Stimulated activated CD4-positive, alpha-beta T cell treated with anti-CD3 and anti-CD28 coated beads, Interleukin-2, amount 100 ng/mL, for 24 hours (primary cell): ENCODE data around the gene ATL2.
"Not testable (repeated sequence)": the region's sequence is repeated elsewhere in the genome, so short reads cannot be mapped to it uniquely, and the experiment has no call there.

Experiments
- DNase-seq, 2 donors: peaks; one replicate each; pipeline ENCODE4 v3.0.0-alpha.2; 2020

ATL2 gene

DNA sequence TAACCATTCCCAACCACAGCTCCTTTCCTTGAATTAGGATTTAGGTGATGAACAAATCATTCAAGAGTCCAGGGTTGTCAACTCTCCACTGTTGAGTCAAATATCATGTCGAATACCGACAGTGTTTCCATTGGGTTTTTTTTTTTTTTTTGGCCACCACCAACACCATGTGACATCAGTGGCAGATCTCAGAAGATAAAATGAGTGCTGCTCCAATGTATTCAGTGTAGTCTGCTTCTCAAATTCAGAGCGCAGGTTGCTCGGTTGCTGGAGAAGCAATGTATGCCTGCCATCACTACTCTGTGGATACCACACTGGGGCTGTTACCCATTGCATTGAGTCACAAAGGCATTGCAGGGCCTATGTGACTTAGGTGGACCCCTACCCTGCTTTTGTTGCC, 10.8 kb upstream of the ATL2 start:
- DNase-seq, result no peak

DNA sequence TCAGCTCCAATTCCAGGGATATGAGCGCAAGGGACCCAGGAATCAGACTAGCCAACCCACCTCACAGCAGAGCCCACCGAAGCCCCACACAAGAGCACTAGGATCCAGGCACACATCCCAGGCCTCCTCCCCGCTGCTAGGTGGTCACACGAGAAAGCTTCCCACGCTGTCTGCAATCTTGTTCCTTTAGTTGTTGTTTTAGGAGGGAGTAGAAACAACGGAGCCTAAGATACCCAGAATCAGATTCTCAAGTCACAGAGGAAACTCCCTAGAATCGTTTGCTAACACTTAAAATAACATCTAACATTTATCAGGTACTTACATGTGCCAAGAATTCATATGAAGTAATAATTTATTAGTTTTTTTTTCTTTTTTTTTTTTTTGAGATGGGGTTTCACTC, 9.7 kb upstream of the ATL2 start:
- DNase-seq, result no peak

DNA sequence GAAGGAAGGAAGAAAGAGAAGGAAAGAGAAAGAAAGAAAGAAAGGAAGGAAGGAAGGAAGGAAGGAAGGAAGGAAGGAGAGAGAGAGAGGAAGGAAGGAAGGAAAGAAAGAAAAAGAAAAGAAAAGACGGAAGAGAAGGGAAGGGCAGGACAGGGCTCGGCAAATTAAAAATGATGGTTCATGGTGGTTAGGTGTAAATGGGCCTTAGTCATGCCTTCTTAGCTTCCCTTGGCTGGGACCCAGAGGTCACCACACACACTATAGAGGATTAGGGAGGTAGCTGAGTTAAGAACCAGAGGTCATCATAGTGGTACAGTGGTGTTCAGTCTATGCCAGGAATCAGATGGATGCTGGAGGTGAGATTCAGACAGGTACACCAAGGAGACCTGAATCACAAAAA, 9.3 kb upstream of the ATL2 start:
- no peak for DNase-seq

DNA sequence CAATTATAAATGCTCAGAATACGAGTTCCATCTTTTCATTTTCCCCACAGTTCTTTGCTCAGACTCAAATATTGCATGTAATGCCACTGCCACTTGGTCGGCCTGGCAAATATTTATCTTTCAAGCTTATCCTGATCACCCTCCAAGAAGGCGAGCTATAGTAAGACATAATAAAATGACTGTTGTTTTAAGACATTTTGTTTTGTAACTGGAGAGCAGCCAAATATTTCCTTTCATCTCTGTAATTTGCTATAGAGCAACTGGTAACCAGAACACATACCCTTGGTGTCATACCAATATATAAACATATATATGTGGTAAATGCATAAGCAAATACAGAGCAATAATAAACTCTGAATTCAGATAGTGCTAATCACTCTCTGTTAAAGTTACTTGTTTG, 7.3 kb upstream of the ATL2 start:
- DNase-seq, result no peak

DNA sequence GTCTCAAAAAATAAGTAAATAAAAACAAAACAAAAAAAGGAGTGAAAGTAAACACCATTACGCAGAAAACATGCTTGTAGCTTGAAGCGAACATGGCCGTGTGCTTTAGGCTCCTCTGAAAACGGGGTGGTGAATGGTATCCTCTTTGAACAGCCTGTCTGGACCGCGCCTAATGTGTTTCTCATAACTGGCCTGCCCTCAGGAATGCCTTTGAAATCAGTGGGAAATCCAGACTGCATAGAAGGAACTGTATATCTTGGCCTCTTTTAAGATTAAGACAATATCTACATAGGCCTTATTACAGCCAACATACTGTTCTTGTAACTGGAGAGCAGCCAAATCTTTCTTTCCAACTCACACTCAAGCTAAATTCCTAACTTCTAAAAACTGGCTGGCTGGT, 6.7 kb upstream of the ATL2 start:
- DNase-seq, result not testable (repeated sequence)

DNA sequence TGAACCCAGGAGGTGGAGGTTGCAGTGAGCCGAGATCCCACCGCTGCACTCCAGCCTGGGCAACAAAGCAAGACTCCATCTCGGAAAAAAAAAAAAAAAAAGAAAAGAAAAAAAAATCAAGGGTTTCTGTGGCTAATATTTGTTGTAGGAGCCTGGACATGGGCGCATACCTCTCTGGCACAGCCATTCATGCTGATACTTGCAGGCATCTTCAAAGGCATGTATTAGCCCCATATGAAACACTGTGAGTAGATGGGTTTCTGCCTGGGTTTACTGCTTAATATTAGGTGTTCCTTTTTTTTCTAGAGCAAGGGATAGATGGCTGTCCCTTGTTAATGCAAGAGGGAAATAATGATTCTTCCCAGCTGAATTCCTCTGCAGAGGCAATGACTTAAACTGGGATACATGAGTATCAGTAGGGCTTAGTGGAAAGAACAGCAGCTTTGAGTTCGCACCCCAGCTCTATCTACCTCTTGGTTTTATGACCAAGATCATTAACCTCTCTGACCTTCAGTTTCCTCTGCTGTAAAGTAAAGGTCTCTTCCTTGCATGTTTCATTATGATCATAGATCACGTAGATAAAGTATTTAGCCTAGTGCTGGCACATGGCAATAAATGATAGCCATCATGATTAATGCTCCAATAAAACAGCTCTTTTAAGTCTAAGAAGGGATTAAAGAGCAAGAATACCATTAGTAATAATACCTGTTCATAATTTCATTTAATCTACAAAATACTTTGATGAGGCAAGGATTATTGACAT, 4.5 kb upstream of the ATL2 start:
- no peak for DNase-seq

DNA sequence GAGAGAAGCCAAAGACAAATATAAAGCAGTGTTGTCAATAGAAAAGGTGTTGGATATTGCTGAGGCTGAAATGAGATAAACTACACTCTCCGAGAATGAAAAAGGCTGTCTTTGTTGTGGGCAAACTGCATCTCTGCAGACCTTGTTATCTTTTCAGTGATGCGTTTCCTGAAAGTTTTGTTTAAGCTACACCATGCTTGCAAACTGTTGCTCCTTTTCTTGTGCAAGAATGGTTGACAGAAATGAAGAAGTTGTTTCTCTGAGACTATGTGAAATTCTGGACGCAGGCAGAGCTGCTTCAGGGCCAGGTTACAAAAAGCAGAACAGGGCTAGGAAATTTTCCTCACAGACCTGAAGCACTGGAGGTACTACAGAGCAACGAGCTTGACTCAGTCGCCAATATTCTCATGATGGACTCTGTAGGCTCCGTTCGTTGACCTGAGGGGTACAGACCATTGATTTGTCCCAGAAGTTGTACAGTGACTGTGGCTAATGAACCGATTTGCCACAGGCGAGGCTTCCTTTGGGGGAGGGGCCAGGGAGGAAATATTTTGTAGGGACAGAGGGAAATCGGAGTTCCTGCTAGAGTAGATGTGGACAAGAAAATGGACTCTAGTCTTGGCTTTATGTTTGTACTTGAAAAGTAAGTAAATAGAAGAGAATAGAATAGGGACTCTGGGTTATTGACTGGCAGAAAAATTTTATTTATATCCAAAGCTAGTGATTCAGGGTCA, 3.5 kb upstream of the ATL2 start:
- no peak for DNase-seq

DNA sequence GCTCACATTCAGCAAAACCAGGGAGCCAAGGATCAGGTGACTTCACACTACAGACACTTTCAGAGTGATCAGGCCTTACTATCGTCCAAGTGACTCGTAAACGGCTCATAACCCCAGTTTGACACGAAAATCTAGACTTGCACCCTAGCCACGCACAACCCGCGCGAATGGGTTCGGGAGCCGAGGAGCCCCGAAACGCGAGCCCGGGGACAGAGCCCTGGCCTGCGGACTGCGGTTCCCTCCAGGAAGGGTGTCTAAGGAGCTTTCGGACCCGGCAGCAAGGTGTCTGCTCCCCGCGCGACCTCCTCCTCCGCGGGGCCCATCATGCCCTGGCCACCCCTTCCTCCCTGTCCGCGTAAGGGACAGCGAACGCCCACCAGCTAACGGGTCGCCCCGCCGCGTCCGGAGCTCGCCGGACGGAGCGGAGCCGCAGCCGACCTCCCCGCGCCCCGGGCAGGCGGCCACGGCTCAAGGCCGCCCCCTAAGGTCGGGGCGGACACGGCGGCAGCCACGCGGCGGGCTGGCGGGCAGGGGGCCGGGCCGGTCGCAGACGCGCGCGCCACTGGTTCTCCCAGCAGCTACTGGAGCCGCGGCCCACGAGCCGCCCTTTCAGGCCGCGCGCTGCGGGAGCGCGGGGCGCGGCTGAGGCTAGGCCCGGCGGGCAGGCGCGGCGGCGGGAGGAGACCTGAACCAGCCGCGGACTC, 575 bp downstream of the ATL2 start:
- peak; percentile 58 to 65 for DNase-seq

DNA sequence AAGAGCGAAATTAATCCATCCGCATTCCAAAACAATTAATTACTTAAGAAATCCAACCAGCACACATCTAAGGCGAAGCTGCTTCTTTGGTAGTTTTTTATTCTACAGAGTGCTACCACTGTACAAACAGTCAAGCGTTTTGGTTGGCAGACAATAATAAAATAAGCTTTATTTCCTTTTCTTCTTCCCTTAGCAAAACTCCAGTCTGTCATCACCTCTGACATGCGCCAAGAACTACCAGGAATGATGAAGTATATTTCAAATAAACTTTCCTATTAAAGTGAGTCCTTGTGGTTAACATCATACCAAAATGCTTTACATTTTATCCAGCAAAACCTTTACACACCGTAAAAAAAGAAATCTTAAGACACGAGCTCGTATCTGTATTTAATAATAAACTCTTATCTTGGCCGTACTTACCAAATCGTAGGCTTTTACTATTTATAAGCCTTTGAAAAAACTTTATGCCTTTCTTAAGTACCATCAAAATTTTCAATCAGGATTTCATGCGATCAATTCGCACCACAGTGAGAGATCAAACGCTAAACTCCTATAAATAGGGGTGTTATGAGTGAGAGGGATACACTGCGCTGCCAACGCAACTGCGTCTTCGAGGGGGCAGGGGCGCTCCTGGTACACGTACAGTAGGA, 1.3 kb downstream of the ATL2 start:
- peak in 1 of 2 donors; percentile 59 for DNase-seq

DNA sequence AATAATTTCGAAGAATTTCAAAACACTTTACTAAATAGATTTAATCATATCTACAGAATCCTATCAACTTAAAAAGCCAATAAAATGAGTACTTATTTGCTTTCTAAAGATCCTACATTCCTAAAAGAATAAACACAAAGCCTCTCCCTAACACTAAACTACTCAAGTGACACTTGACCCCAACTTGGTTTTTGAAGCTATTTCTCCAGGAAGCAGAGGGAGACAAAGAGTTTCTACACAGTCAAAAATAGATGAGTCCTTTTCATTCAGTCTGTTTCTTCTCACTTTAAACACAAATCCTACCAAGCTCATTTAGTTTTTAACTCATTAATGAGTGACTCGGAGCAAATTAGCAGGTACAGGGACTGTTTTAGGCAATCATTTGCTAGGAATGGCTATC, 2.1 kb downstream of the ATL2 start:
- no peak for DNase-seq

DNA sequence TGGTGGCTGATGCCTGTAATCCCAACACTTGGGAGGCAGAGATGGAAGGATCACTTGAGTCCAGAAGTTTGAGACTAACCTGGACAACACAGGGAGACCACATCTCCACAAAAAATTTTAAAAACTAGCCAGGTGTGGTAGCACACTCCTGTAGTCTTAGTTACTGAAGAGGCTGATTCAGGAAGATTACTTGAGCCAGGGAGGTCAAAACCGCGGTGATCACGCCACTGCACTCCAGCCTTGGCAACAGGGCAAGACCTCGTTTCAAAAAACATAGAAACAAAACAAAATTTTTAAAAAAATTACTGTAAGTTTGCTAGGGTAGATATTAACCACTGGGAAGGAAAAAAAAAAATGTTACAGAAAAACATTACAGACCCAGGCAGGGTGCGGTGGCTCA, 5.8 kb downstream of the ATL2 start:
- DNase-seq, result no peak

DNA sequence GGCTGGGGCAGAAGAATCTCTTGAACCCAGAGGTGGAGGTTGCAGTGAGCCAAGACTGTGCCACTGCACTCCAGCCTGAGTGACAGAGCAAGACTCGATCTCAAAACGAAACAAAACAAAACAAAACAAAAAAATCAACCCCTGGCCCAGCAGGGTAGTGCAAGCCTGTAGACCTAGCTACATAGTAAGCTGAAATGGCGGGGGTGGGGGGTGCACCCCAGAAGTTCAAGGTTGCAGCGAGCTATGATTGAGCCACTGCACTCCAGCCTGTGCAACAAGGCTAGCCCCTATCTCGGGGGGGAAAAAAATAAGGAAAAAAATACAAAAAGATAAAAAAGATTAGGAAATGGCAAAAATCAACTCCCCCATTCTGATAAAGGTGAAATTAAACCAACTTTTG, 6.4 kb downstream of the ATL2 start:
- DNase-seq, result no peak

DNA sequence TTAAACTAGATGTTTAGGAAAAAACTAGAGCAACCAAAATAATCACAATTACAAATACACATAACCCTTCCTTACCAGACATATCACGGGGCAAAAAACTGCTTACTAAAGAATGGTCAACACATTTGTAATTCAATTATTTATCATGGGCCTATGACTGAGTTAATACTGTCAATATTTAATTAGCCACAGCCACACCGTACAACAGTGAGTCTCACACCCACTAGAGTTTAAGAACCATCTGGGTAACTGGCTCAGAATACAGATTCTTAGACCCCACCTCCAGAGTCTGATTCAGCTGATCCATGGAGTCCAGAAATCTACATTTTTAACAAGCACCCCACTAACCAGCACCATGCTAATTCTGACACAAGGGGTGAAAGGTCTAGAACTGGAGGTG, 14.8 kb downstream of the ATL2 start:
- DNase-seq, result no peak

DNA sequence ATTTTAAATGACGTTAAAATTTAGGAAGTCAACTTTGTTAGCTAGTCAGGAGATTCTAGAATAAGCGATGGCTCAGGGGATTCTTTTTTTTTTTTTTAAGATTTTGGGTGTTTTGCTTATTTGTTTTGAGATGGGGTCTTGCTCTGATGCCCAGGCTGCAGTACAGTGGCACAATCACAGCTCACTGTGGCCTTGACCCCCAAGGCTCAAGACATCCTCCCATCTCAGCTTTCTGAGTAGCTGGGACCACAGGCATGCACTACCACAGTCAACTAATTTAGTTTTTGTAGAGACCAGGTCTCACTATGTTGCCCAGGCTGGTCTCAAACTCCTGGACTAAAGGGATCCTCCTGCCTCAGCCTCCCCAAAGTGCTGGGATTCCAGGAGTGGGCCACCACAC, 16.9 kb downstream of the ATL2 start:
- DNase-seq, result no peak

DNA sequence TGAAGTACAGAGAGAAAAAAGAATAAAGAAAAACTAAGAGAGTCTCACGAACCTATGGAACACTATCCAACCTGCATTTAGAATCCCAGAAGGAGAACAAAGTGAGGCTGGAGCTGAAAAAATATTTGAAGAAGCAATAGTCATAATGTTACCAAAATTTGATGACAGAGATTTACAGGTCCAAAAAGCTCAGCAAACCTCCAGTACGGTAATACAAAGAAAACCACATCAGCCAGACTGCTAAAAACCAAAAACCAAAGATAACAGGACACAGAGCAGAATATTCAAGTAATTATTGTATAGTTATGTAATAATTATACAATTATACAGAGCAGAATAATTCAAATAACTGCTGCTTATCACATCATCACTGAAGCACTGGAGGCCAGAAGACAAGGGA, 23.7 kb downstream of the ATL2 start:
- DNase-seq, result no peak

DNA sequence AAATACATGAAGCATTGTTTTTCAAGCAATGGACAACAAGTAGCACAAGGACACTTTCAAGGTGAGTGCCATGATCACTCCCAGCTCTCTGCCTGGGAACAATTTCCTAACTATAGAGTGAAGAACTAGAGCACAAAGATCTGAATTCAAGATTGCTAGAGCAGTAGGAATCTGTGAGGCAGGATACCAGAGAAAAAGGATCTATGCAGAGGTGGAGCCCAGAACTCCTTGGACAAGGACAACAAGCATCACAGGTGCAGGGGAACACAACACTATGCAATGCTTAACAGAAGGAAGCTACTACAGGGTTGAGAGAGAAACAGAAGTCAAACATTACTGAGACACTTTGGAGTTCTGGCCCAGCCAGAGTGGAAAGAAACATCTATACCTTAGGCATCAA, 24.7 kb downstream of the ATL2 start:
- no peak for DNase-seq

DNA sequence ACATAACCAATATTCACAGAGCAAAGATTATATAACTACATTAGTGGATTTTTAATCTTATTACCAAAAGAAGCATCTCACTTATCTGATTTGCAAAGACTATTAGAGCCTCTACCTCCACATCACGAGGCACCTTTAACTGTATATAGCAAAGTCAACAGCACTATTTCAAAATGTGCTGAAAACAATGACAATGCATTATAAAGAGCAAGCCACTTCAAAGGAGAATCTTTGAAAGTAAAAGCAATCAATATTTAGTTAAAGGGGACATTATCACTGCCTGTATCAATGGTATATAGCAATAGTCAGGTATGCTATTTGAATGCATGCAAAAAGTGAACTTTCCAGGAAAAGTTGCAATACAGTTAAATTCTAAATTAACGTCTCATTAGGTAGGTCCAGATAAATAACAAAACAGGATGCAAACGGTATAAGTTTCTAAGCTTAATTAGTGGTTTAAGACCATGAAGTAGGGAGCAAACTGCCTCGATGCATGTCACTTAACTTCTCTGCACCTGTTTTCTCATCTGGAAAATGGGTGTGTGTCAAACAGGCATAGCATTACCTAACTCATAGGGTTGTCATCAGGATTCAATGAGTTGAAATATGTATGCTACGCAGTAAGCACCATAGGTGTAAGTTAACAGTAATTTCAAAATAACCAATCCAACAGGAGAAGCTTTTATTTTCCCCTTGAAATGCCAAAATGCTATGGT, 31.6 kb downstream of the ATL2 start:
- DNase-seq, result no peak

DNA sequence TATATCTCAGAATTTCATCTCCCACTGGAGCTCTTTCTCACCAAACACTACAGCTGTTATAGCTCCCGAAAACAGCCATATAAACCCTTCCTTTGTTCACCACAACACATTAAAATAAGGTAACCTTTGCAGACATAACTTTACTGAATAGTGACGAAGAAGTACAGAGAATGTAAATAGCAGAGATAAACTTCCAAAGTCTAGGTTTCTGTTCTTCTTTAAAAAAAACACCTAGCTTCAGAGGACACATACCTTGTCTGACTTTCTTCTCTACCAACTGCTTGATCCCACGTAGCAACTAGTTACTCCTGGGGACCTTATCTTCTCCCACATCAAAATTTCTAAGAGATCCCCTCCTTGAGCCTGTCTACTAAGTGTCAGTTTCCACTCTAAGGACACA, 32.3 kb downstream of the ATL2 start:
- DNase-seq, result no peak

DNA sequence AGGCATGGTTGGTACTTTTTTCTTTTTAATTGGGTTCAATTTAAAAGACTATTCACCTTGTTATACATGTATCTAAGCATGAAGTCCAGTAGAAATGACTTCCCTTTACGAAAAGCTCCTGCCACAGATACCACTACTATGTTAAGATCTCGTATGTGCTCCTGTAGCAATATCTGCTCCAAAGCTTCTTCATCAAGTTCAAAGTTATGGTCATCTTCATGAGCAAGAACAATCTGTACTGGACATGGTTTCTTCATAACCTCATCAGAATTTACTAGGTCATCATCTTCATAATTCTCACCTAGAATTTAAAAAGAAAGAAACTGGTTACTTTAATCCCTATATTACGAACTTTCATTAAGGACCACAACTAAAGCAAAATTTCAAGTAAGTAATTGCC, 33.9 kb downstream of the ATL2 start:
- DNase-seq, result no peak

DNA sequence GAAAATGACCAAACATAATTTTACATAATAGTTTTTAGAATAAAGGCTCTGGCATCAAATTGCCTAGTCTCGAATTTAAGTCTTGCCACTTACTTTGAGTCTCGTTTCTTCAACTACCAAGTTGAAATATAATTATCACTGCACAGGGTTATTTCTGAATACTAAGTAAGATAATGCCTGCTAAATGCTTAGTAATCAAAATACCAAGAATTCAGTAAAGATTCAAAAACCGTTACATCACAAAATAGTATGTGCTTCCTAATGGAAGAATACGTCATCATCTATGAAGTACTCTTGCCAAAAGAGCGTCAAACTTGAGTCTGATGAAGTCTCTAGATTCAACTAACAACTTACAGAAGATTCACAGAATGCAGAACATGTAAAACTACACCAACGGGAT, 40.5 kb downstream of the ATL2 start:
- no peak for DNase-seq

DNA sequence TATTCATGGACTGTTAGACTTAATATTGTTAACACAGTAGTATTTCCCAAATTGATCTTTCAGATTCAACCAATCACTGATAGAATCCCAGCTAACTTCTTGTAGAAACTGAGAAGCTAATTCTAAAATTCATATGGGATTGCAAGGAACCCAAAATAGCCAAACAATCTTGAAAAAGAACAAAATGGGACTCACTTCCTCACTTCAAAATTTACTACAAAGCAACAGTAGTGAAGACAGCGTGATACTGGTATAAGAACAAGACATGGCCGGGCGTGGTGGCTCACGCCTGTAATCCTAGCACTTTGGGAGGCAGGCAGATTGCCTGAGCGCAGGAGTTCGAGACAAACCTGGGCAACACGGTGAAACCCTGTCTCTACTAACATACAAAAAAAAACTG, 46.3 kb downstream of the ATL2 start:
- DNase-seq, result no peak

DNA sequence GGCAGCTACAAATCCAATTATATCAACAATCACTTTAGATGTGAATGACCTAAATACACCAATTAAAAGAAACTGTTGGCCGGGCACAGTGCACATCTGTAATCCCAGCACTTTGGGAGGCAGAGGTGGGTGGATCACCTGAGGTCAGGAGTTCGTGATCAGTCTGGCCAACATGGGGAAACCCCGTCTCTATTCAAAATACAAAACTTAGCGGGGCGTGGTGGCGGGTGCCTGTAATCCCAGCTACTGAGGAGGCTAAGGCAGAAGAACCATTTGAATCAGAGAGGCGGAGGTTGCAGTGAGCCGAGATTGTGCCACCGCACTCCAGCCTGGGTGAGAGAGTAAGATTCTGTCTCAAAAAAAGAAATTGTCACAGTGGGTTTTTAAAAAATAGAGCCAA, 49.5 kb downstream of the ATL2 start:
- DNase-seq, result peak in 1 of 2 donors; percentile 5

DNA sequence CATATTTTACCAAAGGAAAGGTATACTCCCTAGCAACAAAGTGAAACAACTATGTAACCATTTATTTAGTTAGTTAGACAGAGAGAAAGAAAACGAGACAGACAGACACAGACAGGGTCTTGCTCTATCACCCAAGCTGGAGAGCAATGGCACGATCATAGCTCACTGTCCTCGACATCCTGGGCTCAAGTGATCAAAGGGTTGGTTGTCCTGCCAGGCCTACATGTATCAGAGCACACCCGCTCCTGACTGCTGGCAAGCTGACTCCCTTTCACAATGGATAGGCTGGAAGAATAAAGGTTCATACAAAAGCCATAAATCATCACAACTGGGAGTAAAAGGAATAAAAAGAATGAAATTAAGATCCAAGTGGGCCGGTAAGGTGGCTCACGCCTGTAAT, 53.5 kb downstream of the ATL2 start:
- DNase-seq, result no peak
